SK-N-SH treated with all-trans-retinoic acid at 6 μM for 48 hours (cell line): Measurements from ENCODE around the gene TTPAL.

Experiments used
- ATAC-seq: fragments of 200-7000 bp; cut with Tn5 transposase; 3 replicates; pipeline ENCODE4 v1.9.1; 2020; ENCODE audit warnings: mild to moderate bottlenecking, moderate library complexity
- ARNTL ChIP-seq: fragments of 450-650 bp; formaldehyde crosslinking; IDR thresholded peaks from 2 replicates; pipeline ENCODE4 v1.5.0; 2020; ENCODE audit warnings: low read depth, mild to moderate bottlenecking, moderate library complexity, borderline replicate concordance
- CREB5 ChIP-seq: fragments of 250-450 bp; sonication (Bioruptor Pico); IDR thresholded peaks from 2 replicates; pipeline ENCODE4 v1.5.1; 2020; ENCODE audit warnings: low read depth, mild to moderate bottlenecking, moderate library complexity
- CSDC2 ChIP-seq: fragments of 250-450 bp; sonication (Bioruptor Pico); IDR thresholded peaks from 2 replicates; pipeline ENCODE4 v1.5.0; 2020; ENCODE audit warnings: mild to moderate bottlenecking, moderate library complexity
- CSRNP3 ChIP-seq: fragments of 250-450 bp; sonication (Bioruptor Pico); IDR thresholded peaks from 2 replicates; pipeline ENCODE4 v1.5.1; 2021; ENCODE audit warnings: mild to moderate bottlenecking, moderate library complexity
- ESRRG ChIP-seq: fragments of 250-450 bp; sonication (Bioruptor Pico); IDR thresholded peaks from 2 replicates; pipeline ENCODE4 v1.6.1; 2021; ENCODE audit warnings: mild to moderate bottlenecking
- GLIS3 ChIP-seq: fragments of 250-450 bp; sonication (Bioruptor Pico); IDR thresholded peaks from 2 replicates; pipeline ENCODE4 v1.5.0; 2020; ENCODE audit warnings: mild to moderate bottlenecking, moderate library complexity
- ISL1 ChIP-seq: fragments of 250-450 bp; sonication (Bioruptor Pico); IDR thresholded peaks from 2 replicates; pipeline ENCODE4 v2.1.2; 2022; ENCODE audit warnings: mild to moderate bottlenecking, moderate library complexity
- OSR1 ChIP-seq: fragments of 250-450 bp; sonication (Bioruptor Pico); IDR thresholded peaks from 2 replicates; pipeline ENCODE4 v1.8.0; 2022; ENCODE audit warnings: moderate library complexity, mild to moderate bottlenecking, inconsistent platforms
- PATZ1 ChIP-seq: fragments of 250-450 bp; sonication (Bioruptor Pico); IDR thresholded peaks from 2 replicates; pipeline ENCODE4 v1.8.0; 2020; ENCODE audit warnings: mild to moderate bottlenecking, moderate library complexity, borderline replicate concordance
- PPARA ChIP-seq: fragments of 250-450 bp; sonication (Bioruptor Pico); IDR thresholded peaks from 2 replicates; pipeline ENCODE4 v1.5.0; 2020; ENCODE audit warnings: mild to moderate bottlenecking, borderline replicate concordance
- RARB ChIP-seq: fragments of 250-450 bp; sonication (Bioruptor Pico); IDR thresholded peaks from 2 replicates; pipeline ENCODE4 v1.8.0; 2021; ENCODE audit warnings: mild to moderate bottlenecking, moderate library complexity
- SNAI2 ChIP-seq: fragments of 250-450 bp; sonication (Bioruptor Pico); IDR thresholded peaks from 2 replicates; pipeline ENCODE4 v1.5.0; 2020; ENCODE audit warnings: mild to moderate bottlenecking, moderate library complexity
- TOX ChIP-seq: fragments of 250-450 bp; sonication (Bioruptor Pico); IDR thresholded peaks from 2 replicates; pipeline ENCODE4 v1.8.0; 2021; ENCODE audit warnings: mild to moderate bottlenecking, moderate library complexity, borderline replicate concordance
- TSHZ2 ChIP-seq: fragments of 250-450 bp; sonication (Bioruptor Pico); IDR thresholded peaks from 2 replicates; pipeline ENCODE4 v1.5.0; 2020; ENCODE audit warnings: mild to moderate bottlenecking, moderate library complexity
- ZC3H10 ChIP-seq: fragments of 250-450 bp; sonication (Bioruptor Pico); IDR thresholded peaks from 2 replicates; pipeline ENCODE4 v1.5.1; 2021; ENCODE audit warnings: mild to moderate bottlenecking, moderate library complexity
- ZFP3 ChIP-seq: fragments of 250-450 bp; sonication (Bioruptor Pico); IDR thresholded peaks from 2 replicates; pipeline ENCODE4 v1.5.0; 2020; ENCODE audit warnings: mild to moderate bottlenecking, moderate library complexity
- ZFP30 ChIP-seq: fragments of 450-650 bp; formaldehyde crosslinking; IDR thresholded peaks from 2 replicates; pipeline ENCODE4 v1.5.0; 2022; ENCODE audit warnings: mild to moderate bottlenecking, moderate library complexity
- ZNF565 ChIP-seq: fragments of 450-650 bp; formaldehyde crosslinking; conservative IDR thresholded peaks from 2 replicates; pipeline ENCODE4 v1.5.0; 2020; ENCODE audit warnings: low read depth, mild to moderate bottlenecking, moderate library complexity
- ZNF70 ChIP-seq: fragments of 450-650 bp; formaldehyde crosslinking; IDR thresholded peaks from 2 replicates; pipeline ENCODE4 v1.5.0; 2020; ENCODE audit warnings: mild to moderate bottlenecking, moderate library complexity
- ZNF8 ChIP-seq: fragments of 450-650 bp; formaldehyde crosslinking; IDR thresholded peaks from 2 replicates; pipeline ENCODE4 v1.5.0; 2020; ENCODE audit warnings: mild to moderate bottlenecking, moderate library complexity

TTPAL gene

GRCh38 chr20:44532259-44532980 is 56.7 kb downstream of the TTPAL start:
- peak; percentile 39 for ATAC-seq
- no peak for TF ChIP-seq PPARA (CRISPR knock-in tag)
- TF ChIP-seq CREB5 (CRISPR knock-in tag): 0 out of 2 replicates have a peak, but pooled peaks have one; percentile 39
- TF ChIP-seq SNAI2 (CRISPR knock-in tag): no peak
- no peak for TF ChIP-seq ARNTL
- TF ChIP-seq ZFP30 (CRISPR knock-in tag): no peak
- TF ChIP-seq ZNF70 (CRISPR knock-in tag): no peak
- TF ChIP-seq CSRNP3 (CRISPR knock-in tag): no peak
- no peak for TF ChIP-seq ZC3H10 (CRISPR knock-in tag)
- TF ChIP-seq, all 23 proteins: peak for 1

GRCh38 chr20:44532981-44533331 is 57.3 kb downstream of the TTPAL start:
- peak; percentile 34 for ATAC-seq
- TF ChIP-seq OSR1: no peak
- no peak for TF ChIP-seq ZNF565 (CRISPR knock-in tag)
- no peak for TF ChIP-seq ZFP30 (CRISPR knock-in tag)
- no peak for TF ChIP-seq PATZ1 (CRISPR knock-in tag)
- no peak for TF ChIP-seq RARB (CRISPR knock-in tag)
- TF ChIP-seq TOX: no peak
- no peak for TF ChIP-seq PPARA (CRISPR knock-in tag)
- no peak for TF ChIP-seq ZNF70 (CRISPR knock-in tag)
- TF ChIP-seq ESRRG: no peak

GRCh38 chr20:44533928-44534327 is 58.3 kb downstream of the TTPAL start:
- ATAC-seq: no peak
- no peak for TF ChIP-seq TSHZ2 (CRISPR knock-in tag)
- no peak for TF ChIP-seq ARNTL
- TF ChIP-seq ZNF8 (CRISPR knock-in tag): no peak
- no peak for TF ChIP-seq ISL1 (CRISPR knock-in tag)
- TF ChIP-seq ESRRG: no peak
- TF ChIP-seq ZFP30 (CRISPR knock-in tag): no peak
- no peak for TF ChIP-seq ZFP3 (CRISPR knock-in tag)
- TF ChIP-seq GLIS3: no peak
- TF ChIP-seq OSR1: no peak
- TF ChIP-seq ZNF565 (CRISPR knock-in tag): no peak

GRCh38 chr20:44536175-44536574 is 60.5 kb downstream of the TTPAL start:
- TF ChIP-seq CSDC2 (CRISPR knock-in tag) (no peak), ZFP30 (CRISPR knock-in tag) (no peak), RARB (CRISPR knock-in tag) (no peak), ESRRG (no peak), ZNF8 (CRISPR knock-in tag) (no peak), ZC3H10 (CRISPR knock-in tag) (no peak), ARNTL (no peak), TOX (no peak), GLIS3 (no peak), OSR1 (no peak), ISL1 (CRISPR knock-in tag) (no peak), CREB5 (CRISPR knock-in tag) (no peak), ZNF70 (CRISPR knock-in tag) (no peak), SNAI2 (CRISPR knock-in tag) (no peak)
- no peak for ATAC-seq
